Natural killer cell (primary cell): ENCODE measurements around the gene DNAJC22. TPM values are rescaled to one million over a fixed set of nuclear protein-coding genes. Genes with fewer than 3 reads are reported as not detected.
A peak's percentile ranks its signal among the peaks of the same experiment; 100 is the strongest.

ENCODE experiments used
- ATAC-seq, 3 donors: fragments of 150-1000 bp in 2 of 3; fragments of 200-7000 bp in 1 of 3; cut with Tn5 transposase; 1 replicate in 1 of 3; 2 replicates in 2 of 3; pipeline ENCODE4 v1.10.0; 2021; ENCODE audit warnings: mild to moderate bottlenecking in 2 of 3, moderate library complexity in 2 of 3
- DNase-seq, 2 donors: peaks; one replicate each; pipeline versions ENCODE4 v3.0.0 to v3.0.0-alpha.2; 2013 to 2021; ENCODE audit warnings: mixed read lengths in 1 of 2
- H3K27ac ChIP-seq: one replicate; pipeline ENCODE4 v1.5.1; 2013; ENCODE audit warnings: mild to moderate bottlenecking, low read length
- H3K27me3 ChIP-seq: one replicate; pipeline ENCODE4 v1.6.1; 2013; ENCODE audit warnings: low read length; ENCODE audit not compliant: control insufficient read depth, insufficient read depth
- H3K36me3 ChIP-seq: one replicate; pipeline ENCODE4 v1.6.1; 2013; ENCODE audit warnings: low read length; ENCODE audit not compliant: control insufficient read depth, insufficient read depth
- H3K4me1 ChIP-seq: one replicate; pipeline ENCODE4 v1.6.1; 2013; ENCODE audit warnings: low read length; ENCODE audit not compliant: control insufficient read depth, insufficient read depth
- H3K4me3 ChIP-seq: one replicate; pipeline ENCODE4 v1.5.1; 2013; ENCODE audit warnings: low read length
- H3K9me3 ChIP-seq: one replicate; pipeline ENCODE4 v1.6.1; 2013; ENCODE audit warnings: low read length; ENCODE audit not compliant: control insufficient read depth, insufficient read depth
- H3K27ac Mint-ChIP-seq, 2 donors: one replicate each; pipeline ENCODE4 v1.8.0; 2022; ENCODE audit warnings: mild to moderate bottlenecking in 2 of 2, mixed read lengths in 2 of 2, moderate library complexity in 1 of 2
- H3K27me3 Mint-ChIP-seq, 2 donors: one replicate each; pipeline ENCODE4 v1.8.0; 2022; ENCODE audit warnings: low read depth in 2 of 2, mixed read lengths in 2 of 2
- H3K36me3 Mint-ChIP-seq: one replicate; pipeline ENCODE4 v1.8.0; 2022; ENCODE audit warnings: mixed read lengths
- H3K4me1 Mint-ChIP-seq, 2 donors: one replicate each; pipeline ENCODE4 v1.8.0; 2022; ENCODE audit warnings: mixed read lengths in 2 of 2
- H3K4me3 Mint-ChIP-seq: one replicate; pipeline ENCODE4 v1.8.0; 2022; ENCODE audit warnings: mild to moderate bottlenecking, moderate library complexity, mixed read lengths
- H3K9me3 Mint-ChIP-seq, 2 donors: one replicate each; pipeline ENCODE4 v1.8.0; 2022; ENCODE audit warnings: mixed read lengths in 2 of 2
- WGBS: methylation state at CpG from one replicate; pipeline ENCODE4 v1.1.7; 2013; ENCODE audit warnings: missing lambda C conversion rate; ENCODE audit not compliant: insufficient coverage; 5-methylcytosine and 5-hydroxymethylcytosine counted together
- intact Hi-C: fragments of 100-400 bp; cut with micrococcal nuclease; formaldehyde crosslinking; loops from one replicate; pipeline ENCODE4 v1.14.2; 2022
- total RNA-seq, 4 donors: library from RNA; stranded (reverse); fragments of 120-200 nt in 1 of 4; gene quantifications; one replicate each; pipeline versions ENCODE4 v1.2.3 to v1.2.4, GENCODE V29; 2013 to 2022
- TF ChIP-seq, protein P1 (sequence below): fragments of 200-600 bp; IDR thresholded peaks from one replicate; pipeline ENCODE4 v1.8.0; 2022; ENCODE audit warnings: antibody characterized with exemption

Gene DNAJC22
- total RNA-seq, 3 donors from 2014 or later (not counting 1 experiment from before 2014, with no cell fraction given) = not detected

DNA sequence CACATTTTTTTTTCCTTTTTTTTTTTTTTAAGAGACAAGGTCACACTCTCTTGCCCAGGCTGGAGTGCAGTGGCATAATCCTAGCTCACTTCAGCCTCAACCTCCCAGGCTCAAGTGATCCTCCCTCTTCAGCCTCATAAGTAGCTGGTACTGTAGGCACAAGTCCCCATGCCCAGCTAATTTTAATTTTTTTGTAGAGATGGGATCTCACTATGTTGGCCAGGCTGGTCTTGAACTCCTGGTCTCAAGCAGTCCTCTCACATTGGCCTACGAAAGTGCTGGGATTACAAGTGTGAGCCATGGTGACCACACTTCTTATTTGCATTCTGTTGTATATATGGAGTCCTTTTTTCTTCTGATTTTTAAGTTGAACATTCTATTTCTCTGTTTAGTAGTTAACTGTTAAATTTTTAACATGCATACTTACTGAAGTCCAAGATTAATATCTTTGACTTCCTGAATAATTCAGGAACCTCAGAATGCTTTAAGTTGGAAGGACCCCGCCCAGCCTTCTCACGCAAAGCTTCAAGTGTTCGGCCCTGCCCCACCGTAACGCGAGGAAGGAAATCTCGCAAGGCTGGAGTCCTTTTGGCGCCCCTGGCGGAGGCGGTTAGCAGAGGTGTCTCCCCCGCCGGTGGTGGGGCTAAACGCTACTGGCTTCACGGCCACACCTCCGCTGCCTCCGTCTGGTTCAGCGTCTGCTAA, 42.1 kb downstream of the DNAJC22 start:
- Mint-ChIP-seq H3K4me1 (peaks cover 9 to 12% of the 10 kb centered on the region in 2 donors), H3K9me3 (no peaks in the 10 kb centered on the region), H3K27me3 (no peaks in the 10 kb centered on the region), H3K36me3 (no peaks in the 10 kb centered on the region), H3K27ac (no peak overlapping the region), H3K4me3 (peak overlapping the region; percentile 25)
- no peaks in the 10 kb centered on the region for H3K27me3 ChIP-seq
- intact Hi-C loops = no loop called here
- TF ChIP-seq, protein P1, sequence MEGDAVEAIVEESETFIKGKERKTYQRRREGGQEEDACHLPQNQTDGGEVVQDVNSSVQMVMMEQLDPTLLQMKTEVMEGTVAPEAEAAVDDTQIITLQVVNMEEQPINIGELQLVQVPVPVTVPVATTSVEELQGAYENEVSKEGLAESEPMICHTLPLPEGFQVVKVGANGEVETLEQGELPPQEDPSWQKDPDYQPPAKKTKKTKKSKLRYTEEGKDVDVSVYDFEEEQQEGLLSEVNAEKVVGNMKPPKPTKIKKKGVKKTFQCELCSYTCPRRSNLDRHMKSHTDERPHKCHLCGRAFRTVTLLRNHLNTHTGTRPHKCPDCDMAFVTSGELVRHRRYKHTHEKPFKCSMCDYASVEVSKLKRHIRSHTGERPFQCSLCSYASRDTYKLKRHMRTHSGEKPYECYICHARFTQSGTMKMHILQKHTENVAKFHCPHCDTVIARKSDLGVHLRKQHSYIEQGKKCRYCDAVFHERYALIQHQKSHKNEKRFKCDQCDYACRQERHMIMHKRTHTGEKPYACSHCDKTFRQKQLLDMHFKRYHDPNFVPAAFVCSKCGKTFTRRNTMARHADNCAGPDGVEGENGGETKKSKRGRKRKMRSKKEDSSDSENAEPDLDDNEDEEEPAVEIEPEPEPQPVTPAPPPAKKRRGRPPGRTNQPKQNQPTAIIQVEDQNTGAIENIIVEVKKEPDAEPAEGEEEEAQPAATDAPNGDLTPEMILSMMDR = peak; percentile 64
- no peaks in the 10 kb centered on the region for H3K9me3 ChIP-seq
- no peak overlapping the region for H3K4me3 ChIP-seq
- 59% methylated on average over 18 of the region's 18 CpGs for WGBS
- DNase-seq (peak; percentile 66 to 73), ATAC-seq (peak; percentile 92 to 99 (median 99))
- no peaks in the 10 kb centered on the region for H3K36me3 ChIP-seq
- H3K4me1 ChIP-seq = peaks cover 3% of the 10 kb centered on the region
- H3K27ac ChIP-seq = no peak overlapping the region

DNA sequence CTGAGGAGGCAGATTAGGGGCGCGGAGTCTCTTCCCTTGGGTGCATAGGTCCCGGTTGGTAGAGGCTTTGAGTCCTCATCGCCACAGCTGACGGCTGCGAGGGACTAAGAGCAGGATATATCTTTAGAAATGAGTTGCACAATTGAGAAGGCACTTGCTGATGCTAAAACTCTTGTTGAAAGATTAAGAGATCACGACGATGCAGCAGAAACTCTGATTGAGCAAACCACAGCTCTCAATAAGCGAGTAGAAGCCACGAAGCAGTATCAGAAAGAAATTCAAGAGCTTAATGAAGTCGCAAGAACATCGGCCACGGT, 42.7 kb downstream of the DNAJC22 start:
- Mint-ChIP-seq H3K36me3 (no peaks in the 10 kb centered on the region), H3K4me3 (peak overlapping the region; percentile 25), H3K27ac (peak overlapping the region in 1 of 2 donors; percentile 23), H3K27me3 (no peaks in the 10 kb centered on the region), H3K4me1 (peaks cover 9 to 12% of the 10 kb centered on the region in 2 donors), H3K9me3 (no peaks in the 10 kb centered on the region)
- Histone ChIP-seq H3K27ac (no peak overlapping the region), H3K36me3 (no peaks in the 10 kb centered on the region), H3K4me3 (no peak overlapping the region), H3K9me3 (no peaks in the 10 kb centered on the region), H3K27me3 (no peaks in the 10 kb centered on the region), H3K4me1 (peaks cover 3% of the 10 kb centered on the region)
- intact Hi-C loops = no loop called here
- TF ChIP-seq, protein P1 = no peak
- 72% methylated on average over 13 of the region's 13 CpGs for WGBS
- no peak for ATAC-seq
- no peak for DNase-seq

DNA sequence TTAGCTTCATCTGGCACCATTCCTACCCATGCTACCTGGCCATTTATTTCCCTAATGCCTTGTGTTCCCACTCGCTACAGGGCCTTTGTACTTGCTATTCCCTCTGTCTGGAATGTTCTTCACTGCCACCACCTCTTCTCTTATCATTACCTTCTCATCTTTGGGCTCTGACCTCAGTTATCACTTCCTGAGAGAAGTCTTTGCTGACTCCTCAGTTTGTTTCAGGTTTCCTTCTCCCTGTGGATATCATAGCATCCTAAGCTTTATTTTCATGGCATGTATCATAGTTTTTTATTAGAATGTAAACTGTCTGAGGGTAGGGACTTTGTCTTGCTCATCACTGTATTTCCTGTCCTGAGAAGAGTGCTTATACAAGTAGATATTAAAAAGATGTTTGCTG, 50.3 kb downstream of the DNAJC22 start:
- Histone ChIP-seq H3K4me3 (no peak overlapping the region), H3K4me1 (no peaks in the 10 kb centered on the region), H3K27ac (no peak overlapping the region), H3K9me3 (no peaks in the 10 kb centered on the region), H3K36me3 (no peaks in the 10 kb centered on the region), H3K27me3 (no peaks in the 10 kb centered on the region)
- 94% methylated on average over 1 of the region's 1 CpG for WGBS
- intact Hi-C loops = no loop called here
- H3K36me3 Mint-ChIP-seq = no peaks in the 10 kb centered on the region
- TF ChIP-seq, protein P1 = no peak
- no peaks in the 10 kb centered on the region for H3K27me3 Mint-ChIP-seq
- ATAC-seq = no peak
- H3K9me3 Mint-ChIP-seq = no peaks in the 10 kb centered on the region
- DNase-seq = no peak
- no peak overlapping the region for H3K27ac Mint-ChIP-seq
- H3K4me3 Mint-ChIP-seq = no peak overlapping the region
- H3K4me1 Mint-ChIP-seq = peaks cover 4 to 6% of the 10 kb centered on the region in 2 donors

DNA sequence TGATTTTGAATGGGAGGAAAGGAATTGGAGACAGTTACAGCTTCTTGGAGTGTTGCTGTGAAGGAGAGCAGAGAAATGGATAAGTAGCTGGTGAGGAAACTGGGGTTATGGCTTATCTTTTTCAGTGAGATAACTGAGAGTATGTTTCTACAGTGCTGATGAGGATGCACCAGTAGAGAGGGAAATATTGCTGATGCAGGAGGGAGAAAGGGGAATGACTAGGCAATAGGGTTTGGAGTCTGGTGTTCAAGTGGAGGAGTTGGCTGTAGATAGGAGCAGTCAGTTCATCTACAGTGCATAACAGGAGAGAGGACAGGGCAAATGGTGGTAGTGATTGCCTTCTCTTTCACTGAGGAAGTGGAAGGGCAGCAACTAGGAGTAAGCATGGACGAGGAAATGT, 53.6 kb downstream of the DNAJC22 start:
- Histone ChIP-seq H3K36me3 (no peaks in the 10 kb centered on the region), H3K4me1 (no peaks in the 10 kb centered on the region), H3K9me3 (no peaks in the 10 kb centered on the region), H3K4me3 (no peak overlapping the region), H3K27me3 (no peaks in the 10 kb centered on the region), H3K27ac (no peak overlapping the region)
- Mint-ChIP-seq H3K4me1 (peaks cover 4 to 6% of the 10 kb centered on the region in 2 donors), H3K36me3 (no peaks in the 10 kb centered on the region), H3K27ac (no peak overlapping the region), H3K4me3 (no peak overlapping the region), H3K9me3 (no peaks in the 10 kb centered on the region), H3K27me3 (no peaks in the 10 kb centered on the region)
- WGBS = 92% methylated on average over 1 of the region's 1 CpG
- DNase-seq = no peak
- ATAC-seq = no peak
- TF ChIP-seq, protein P1 = no peak
- intact Hi-C loops = no loop called here
